ENCODE measurements around the gene AKR1B15. TPM values are rescaled to one million over a fixed set of nuclear protein-coding genes. Genes with fewer than 3 reads are reported as not detected.

AKR1B15 gene
- total RNA-seq, 1 donor from 2014 or later: not detected

DNA sequence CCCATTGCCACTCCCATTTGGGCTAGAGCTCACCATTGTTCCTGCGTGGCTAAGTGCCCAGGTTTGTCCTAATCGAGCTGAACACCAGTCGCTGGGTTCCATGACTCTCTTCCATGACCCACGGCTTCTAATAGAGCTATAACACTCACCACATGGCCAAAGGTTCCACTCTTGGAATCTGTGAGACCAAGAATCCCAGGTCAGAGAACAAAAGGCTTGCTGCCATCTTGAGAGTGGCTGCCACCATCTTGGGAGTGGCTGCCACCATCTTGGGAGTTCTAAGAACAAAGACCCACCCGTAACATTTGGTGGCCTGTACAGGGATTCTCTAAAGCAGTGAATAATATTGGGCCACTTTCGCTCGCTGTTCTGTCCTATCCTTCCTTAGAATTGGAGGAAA, 37.0 kb downstream of the AKR1B15 start:
- H3K9ac ChIP-seq: no peak overlapping the region
- no peak overlapping the region for H3K27ac Mint-ChIP-seq
- H3K4me1 Mint-ChIP-seq: no peaks in the 10 kb centered on the region
- no peaks in the 10 kb centered on the region for H3K36me3 Mint-ChIP-seq
- H3K27me3 Mint-ChIP-seq (ENCODE audit: insufficient read depth, low read depth): peaks cover 3% of the 10 kb centered on the region
- no peaks in the 10 kb centered on the region for H3K79me2 ChIP-seq (ENCODE audit: low read depth)
- H3K4me1 ChIP-seq: no peaks in the 10 kb centered on the region
- H3K4me3 ChIP-seq: no peak overlapping the region
- H3K9me3 Mint-ChIP-seq: no peaks in the 10 kb centered on the region
- H2AFZ ChIP-seq (replicated peaks): no peak overlapping the region
- no peak overlapping the region for H3K4me3 Mint-ChIP-seq
- no peaks in the 10 kb centered on the region for H4K20me1 ChIP-seq (ENCODE audit: low read depth)
- no peak for DNase-seq (ENCODE audit: low spot score)
- no peaks in the 10 kb centered on the region for H3F3A ChIP-seq (ENCODE audit: low read depth)
- no peak overlapping the region for H3K27ac ChIP-seq
- H3K4me2 ChIP-seq: no peak overlapping the region
- H3K27me3 ChIP-seq: peaks cover 8% of the 10 kb centered on the region
- H3K9me3 ChIP-seq (ENCODE audit: low read depth): no peaks in the 10 kb centered on the region
- H3K36me3 ChIP-seq: no peaks in the 10 kb centered on the region
- TF ChIP-seq EZH2phosphoT487 (IDR thresholded peaks at IDR 0.05) (no peak), EZH2 (IDR thresholded peaks at IDR 0.05) (no peak)
- TF ChIP-seq, protein P1, sequence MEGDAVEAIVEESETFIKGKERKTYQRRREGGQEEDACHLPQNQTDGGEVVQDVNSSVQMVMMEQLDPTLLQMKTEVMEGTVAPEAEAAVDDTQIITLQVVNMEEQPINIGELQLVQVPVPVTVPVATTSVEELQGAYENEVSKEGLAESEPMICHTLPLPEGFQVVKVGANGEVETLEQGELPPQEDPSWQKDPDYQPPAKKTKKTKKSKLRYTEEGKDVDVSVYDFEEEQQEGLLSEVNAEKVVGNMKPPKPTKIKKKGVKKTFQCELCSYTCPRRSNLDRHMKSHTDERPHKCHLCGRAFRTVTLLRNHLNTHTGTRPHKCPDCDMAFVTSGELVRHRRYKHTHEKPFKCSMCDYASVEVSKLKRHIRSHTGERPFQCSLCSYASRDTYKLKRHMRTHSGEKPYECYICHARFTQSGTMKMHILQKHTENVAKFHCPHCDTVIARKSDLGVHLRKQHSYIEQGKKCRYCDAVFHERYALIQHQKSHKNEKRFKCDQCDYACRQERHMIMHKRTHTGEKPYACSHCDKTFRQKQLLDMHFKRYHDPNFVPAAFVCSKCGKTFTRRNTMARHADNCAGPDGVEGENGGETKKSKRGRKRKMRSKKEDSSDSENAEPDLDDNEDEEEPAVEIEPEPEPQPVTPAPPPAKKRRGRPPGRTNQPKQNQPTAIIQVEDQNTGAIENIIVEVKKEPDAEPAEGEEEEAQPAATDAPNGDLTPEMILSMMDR (IDR thresholded peaks at IDR 0.05): no peak

DNA sequence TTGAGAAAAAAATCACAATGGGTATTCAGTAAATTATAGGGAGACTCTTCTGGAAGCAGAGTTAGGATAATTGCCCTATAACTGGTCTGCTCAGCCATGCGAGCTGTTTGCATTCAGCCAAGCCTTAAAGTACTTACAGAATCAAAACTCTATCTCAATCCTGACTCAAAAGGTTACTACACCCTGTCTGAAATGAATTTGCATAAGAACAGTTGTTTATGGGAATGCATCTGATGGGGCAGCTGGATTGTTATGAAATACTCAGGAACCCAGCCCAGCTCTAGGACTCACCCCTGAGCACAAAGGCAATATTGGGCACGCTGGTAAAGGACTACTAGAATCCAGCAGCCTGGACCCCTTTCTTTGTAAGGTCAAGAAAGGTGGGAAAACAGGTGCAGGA, 38.8 kb downstream of the AKR1B15 start:
- peaks cover 10% of the 10 kb centered on the region for H3K9me3 Mint-ChIP-seq
- H3K9ac ChIP-seq: no peak overlapping the region
- H3K27ac ChIP-seq: no peak overlapping the region
- H3K9me3 ChIP-seq (ENCODE audit: low read depth): no peaks in the 10 kb centered on the region
- no peaks in the 10 kb centered on the region for H3K36me3 ChIP-seq
- no peak overlapping the region for H3K4me2 ChIP-seq
- H3K4me1 ChIP-seq: no peaks in the 10 kb centered on the region
- H4K20me1 ChIP-seq (ENCODE audit: low read depth): no peaks in the 10 kb centered on the region
- H3K27me3 ChIP-seq: no peaks in the 10 kb centered on the region
- H3K4me3 ChIP-seq: no peak overlapping the region
- no peaks in the 10 kb centered on the region for H3K4me1 Mint-ChIP-seq
- no peak for DNase-seq (ENCODE audit: low spot score)
- no peak for TF ChIP-seq EZH2phosphoT487 (IDR thresholded peaks at IDR 0.05)
- TF ChIP-seq, protein P1 (IDR thresholded peaks at IDR 0.05): no peak
- TF ChIP-seq EZH2 (IDR thresholded peaks at IDR 0.05): no peak
- peak overlapping the region; percentile 17 for H3K4me3 Mint-ChIP-seq
- no peak overlapping the region for H3K27ac Mint-ChIP-seq
- no peak overlapping the region for H2AFZ ChIP-seq (replicated peaks)
- no peaks in the 10 kb centered on the region for H3K79me2 ChIP-seq (ENCODE audit: low read depth)
- H3K36me3 Mint-ChIP-seq: no peaks in the 10 kb centered on the region
- H3K27me3 Mint-ChIP-seq (ENCODE audit: insufficient read depth, low read depth): peaks cover 3% of the 10 kb centered on the region
- H3F3A ChIP-seq (ENCODE audit: low read depth): no peaks in the 10 kb centered on the region

DNA sequence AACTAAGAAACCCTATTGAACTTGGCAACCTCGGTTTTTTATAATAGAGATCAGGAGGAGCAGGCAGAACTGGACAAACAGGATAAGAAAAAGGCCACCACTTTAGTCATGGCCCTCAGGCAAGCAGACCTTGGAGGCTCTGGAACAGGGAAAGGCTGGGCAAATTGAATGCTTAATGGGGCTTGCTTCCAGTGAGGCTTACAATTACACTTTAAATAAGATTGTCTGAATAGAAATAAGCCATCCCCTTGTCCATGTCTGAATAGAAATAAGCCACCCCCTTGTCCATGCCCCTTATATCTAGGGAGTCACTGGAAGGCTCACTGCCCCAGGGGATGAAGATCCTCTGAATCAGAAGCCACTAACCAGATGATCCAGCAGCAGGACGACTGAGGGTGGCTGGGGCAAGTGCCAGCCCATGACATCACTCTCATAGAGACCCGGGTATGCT, 40.6 kb downstream of the AKR1B15 start:
- Mint-ChIP-seq H3K9me3 (peaks cover 13% of the 10 kb centered on the region), H3K27ac (no peak overlapping the region)

More for the DNA sequence above, 40.6 kb downstream of the AKR1B15 start:
- no peak overlapping the region for H3K4me3 Mint-ChIP-seq
- Histone ChIP-seq H3K79me2 (ENCODE audit: low read depth) (no peaks in the 10 kb centered on the region), H3K9ac (no peak overlapping the region), H2AFZ (replicated peaks) (no peak overlapping the region), H3K9me3 (ENCODE audit: low read depth) (no peaks in the 10 kb centered on the region), H3K4me1 (no peaks in the 10 kb centered on the region), H3K27ac (no peak overlapping the region), H4K20me1 (ENCODE audit: low read depth) (no peaks in the 10 kb centered on the region), H3F3A (ENCODE audit: low read depth) (no peaks in the 10 kb centered on the region), H3K4me3 (no peak overlapping the region), H3K27me3 (no peaks in the 10 kb centered on the region), H3K4me2 (no peak overlapping the region), H3K36me3 (no peaks in the 10 kb centered on the region)
- H3K27me3 Mint-ChIP-seq (ENCODE audit: insufficient read depth, low read depth): peaks cover 3% of the 10 kb centered on the region
- TF ChIP-seq EZH2phosphoT487 (IDR thresholded peaks at IDR 0.05): no peak
- TF ChIP-seq, protein P1 (IDR thresholded peaks at IDR 0.05): no peak
- no peak for TF ChIP-seq EZH2 (IDR thresholded peaks at IDR 0.05)
- peaks cover 4% of the 10 kb centered on the region for H3K4me1 Mint-ChIP-seq
- no peak for DNase-seq (ENCODE audit: low spot score)
- no peaks in the 10 kb centered on the region for H3K36me3 Mint-ChIP-seq

All from neural progenitor cell (in vitro differentiated cells).